Stimulated activated CD8-positive, alpha-beta memory T cell treated with anti-CD3 and anti-CD28 coated beads, Interleukin-15, amount 100 ng/mL, for 48 hours (primary cell): Measurements from ENCODE around the gene RND1.

Source experiments
- DNase-seq, 2 donors: peaks; one replicate each; pipeline ENCODE4 v3.0.0-alpha.2; 2020; ENCODE audit warnings: low read depth in 2 of 2

RND1 gene

GRCh38 chr12:48810903-48811431, 54.7 kb downstream of the RND1 start:
- DNase-seq: no peak

- no peak for DNase-seq
Observed at GRCh38 chr12:48807981-48808380, 57.7 kb downstream of the RND1 start.
